HCT116 (cell line): ENCODE results near the gene TOM1. TPM values are rescaled to one million over a fixed set of nuclear protein-coding genes. Genes with fewer than 3 reads are reported as not detected.

Source experiments
- ATAC-seq: fragments of 200-7000 bp; cut with Tn5 transposase; 2 replicates; pipeline ENCODE4 v1.9.1; 2020; ENCODE audit warnings: mild to moderate bottlenecking, moderate library complexity
- BruUV-seq: library from RNA; stranded (reverse); fragments of 400-500 nt; replicated peaks from 2 replicates; lab custom pipeline; 2021; lab: Mats Ljungman, UMichigan
- CTCF ChIA-PET: fragments of 300-600 bp; sonication (Branson Sonifier 250); formaldehyde crosslinking; loops from one replicate; lab custom pipeline; 2021; ENCODE audit warnings: antibody characterized with exemption; lab: Charles Lee
- POLR2A ChIA-PET: fragments of 300-600, 350-600 bp; sonication (Branson Sonifier 250); formaldehyde crosslinking; loops from one replicate; lab custom pipeline; 2021; ENCODE audit warnings: antibody characterized with exemption; lab: Charles Lee
- RAD21 ChIA-PET, 2 experiments: fragments of 300-600 bp; sonication (Branson Sonifier 250); formaldehyde crosslinking; loops; one replicate each; lab custom pipeline; 2023; ENCODE audit warnings: low total read pairs in 2 of 2; ENCODE audit not compliant: uncharacterized antibody in 2 of 2, unreplicated experiment in 2 of 2, low non-redundant PET in 1 of 2; lab: Charles Lee
- DNase-seq: peaks from one replicate; pipeline ENCODE4 v3.0.0-alpha.2; 2010; ENCODE audit warnings: low read depth, low spot score
- H2AFZ ChIP-seq: fragments of 200-600 bp; shearing (Covaris generic), sonication (generic); 2 replicates; pipeline ENCODE4 v1.6.1; 2017; ENCODE audit warnings: low read depth, mixed run types, mixed read lengths, antibody characterized with exemption, low read length; ENCODE audit not compliant: poor library complexity, severe bottlenecking
- H3K27ac ChIP-seq: 2 replicates; pipeline ENCODE4 v1.5.1; 2012; ENCODE audit warnings: low read depth, low read length
- H3K27me3 ChIP-seq: fragments of 200-600 bp; sonication (generic); 2 replicates; pipeline ENCODE4 v1.6.1; 2016; ENCODE audit warnings: mixed run types, low read length, mixed read lengths; ENCODE audit not compliant: insufficient read depth
- H3K36me3 ChIP-seq, 2 experiments: fragments of 200-500 bp in 1 of 2; fragments of 200-600 bp in 1 of 2; sonication (Bioruptor generic) in 1 of 2; sonication (generic) in 1 of 2; 2 replicates each; pipeline versions ENCODE4 v1.5.1 to v1.6.1; 2014 to 2016; ENCODE audit warnings: low read length in 2 of 2, inconsistent platforms in 1 of 2, mixed read lengths in 1 of 2, mixed run types in 1 of 2; ENCODE audit not compliant: insufficient read depth in 2 of 2, control insufficient read depth in 1 of 2
- H3K4me1 ChIP-seq, 2 experiments: fragments of 200-600 bp in 1 of 2; sonication (generic) in 1 of 2; 2 replicates each; pipeline versions ENCODE4 v1.5.1 to v1.6.1; 2012 to 2017; ENCODE audit warnings: low read length in 2 of 2, inconsistent platforms in 1 of 2, mild to moderate bottlenecking in 1 of 2, mixed read lengths in 1 of 2, mixed run types in 1 of 2, moderate library complexity in 1 of 2; ENCODE audit not compliant: insufficient read depth in 2 of 2, control insufficient read depth in 1 of 2
- H3K4me2 ChIP-seq: fragments of 200-600 bp; sonication (generic); 2 replicates; pipeline ENCODE4 v1.6.1; 2017; ENCODE audit warnings: mixed run types, low read length, mixed read lengths
- H3K4me3 ChIP-seq, 2 experiments: fragments of 200-600 bp in 1 of 2; sonication (generic) in 1 of 2; replicated peaks in 1 of 2; 2 replicates each; pipeline ENCODE4 v1.5.1; 2011 to 2016; ENCODE audit warnings: low read length in 2 of 2, control low read depth in 1 of 2, low read depth in 1 of 2, mild to moderate bottlenecking in 1 of 2, mixed read lengths in 1 of 2, mixed run types in 1 of 2
- H3K79me2 ChIP-seq: fragments of 200-600 bp; sonication (generic); 2 replicates; pipeline ENCODE4 v1.6.1; 2017; ENCODE audit warnings: mild to moderate bottlenecking, mixed run types, low read length, moderate library complexity, mixed read lengths; ENCODE audit not compliant: insufficient read depth
- H3K9ac ChIP-seq: fragments of 200-600 bp; sonication (generic); 2 replicates; pipeline ENCODE4 v1.6.1; 2016; ENCODE audit warnings: low read length, mixed read lengths
- H3K9me2 ChIP-seq: fragments of 200-600 bp; sonication (generic), shearing (Covaris generic); 2 replicates; pipeline ENCODE4 v1.6.1; 2017; ENCODE audit warnings: mixed run types, mild to moderate bottlenecking, moderate library complexity; ENCODE audit not compliant: insufficient read depth
- H3K9me3 ChIP-seq, 2 experiments: fragments of 200-500 bp in 1 of 2; fragments of 200-600 bp in 1 of 2; sonication (Bioruptor generic) in 1 of 2; sonication (generic) in 1 of 2; 2 replicates each; pipeline ENCODE4 v1.6.1; 2014 to 2017; ENCODE audit warnings: low read length in 2 of 2, mixed read lengths in 2 of 2, inconsistent platforms in 1 of 2, low read depth in 1 of 2, mild to moderate bottlenecking in 1 of 2, mixed run types in 1 of 2, moderate library complexity in 1 of 2; ENCODE audit not compliant: control insufficient read depth in 1 of 2, insufficient read depth in 1 of 2
- H4K20me1 ChIP-seq: fragments of 200-600 bp; sonication (generic), shearing (Covaris generic); 2 replicates; pipeline ENCODE4 v1.6.1; 2017; ENCODE audit warnings: mixed run types, mild to moderate bottlenecking, moderate library complexity; ENCODE audit not compliant: insufficient read depth
- CBX3 ChIP-seq: IDR thresholded peaks from 2 replicates; pipeline ENCODE4 v1.6.1; 2012; ENCODE audit warnings: low read depth
- EGR1 ChIP-seq: IDR thresholded peaks from 2 replicates; pipeline ENCODE4 v1.6.1; 2012; ENCODE audit warnings: low read depth
- ELF1 ChIP-seq: IDR thresholded peaks from 2 replicates; pipeline ENCODE4 v1.6.1; 2012; ENCODE audit warnings: low read depth, borderline replicate concordance
- EZH2 ChIP-seq: fragments of 200-600 bp; sonication (generic); IDR thresholded peaks from 2 replicates; pipeline ENCODE4 v1.6.1; 2017; ENCODE audit warnings: antibody characterized with exemption, mixed run types
- EZH2phosphoT487 ChIP-seq: fragments of 200-600 bp; IDR thresholded peaks from 2 replicates; pipeline ENCODE4 v1.6.1; 2018; ENCODE audit warnings: antibody characterized with exemption, borderline replicate concordance
- FOSL1 ChIP-seq: IDR thresholded peaks from 2 replicates; pipeline ENCODE4 v1.6.1; 2012; ENCODE audit warnings: low read depth
- POLR2A ChIP-seq: IDR thresholded peaks from 2 replicates; pipeline ENCODE4 v1.7.0; 2011; ENCODE audit warnings: borderline replicate concordance; ENCODE audit not compliant: insufficient read depth, insufficient read length; ENCODE audit errors: extremely low read depth
- POLR2AphosphoS5 ChIP-seq: IDR thresholded peaks from 2 replicates; pipeline ENCODE4 v1.6.1; 2011; ENCODE audit warnings: mild to moderate bottlenecking, low read depth, low read length, moderate library complexity
- SIN3A ChIP-seq: IDR thresholded peaks from 2 replicates; pipeline ENCODE4 v1.6.1; 2012; ENCODE audit warnings: low read depth
- SP1 ChIP-seq: IDR thresholded peaks from 2 replicates; pipeline ENCODE4 v1.6.1; 2012; ENCODE audit warnings: low read depth
- SRF ChIP-seq: IDR thresholded peaks from 2 replicates; pipeline ENCODE4 v1.6.1; 2012; ENCODE audit warnings: low read depth
- TCF7L2 ChIP-seq: IDR thresholded peaks from 2 replicates; pipeline ENCODE4 v1.7.0; 2011; ENCODE audit warnings: borderline replicate concordance, inconsistent platforms; ENCODE audit not compliant: insufficient read depth, insufficient read length; ENCODE audit errors: extremely low read depth
- YY1 ChIP-seq: IDR thresholded peaks from 2 replicates; pipeline ENCODE4 v1.6.1; 2011; ENCODE audit warnings: low read length, low read depth, moderate library complexity, mild to moderate bottlenecking; ENCODE audit not compliant: insufficient replicate concordance; ENCODE audit errors: extremely low read depth
- ZFX ChIP-seq: fragments of 450-650 bp; IDR thresholded peaks from 2 replicates; pipeline ENCODE4 v1.6.1; 2017
- intact Hi-C: fragments of 100-400 bp; cut with micrococcal nuclease; formaldehyde crosslinking; loops from 2 replicates; pipeline ENCODE4 v1.10.0; 2022
- total RNA-seq: library from RNA; stranded (reverse); gene quantifications from one replicate; pipeline ENCODE4 v1.2.1, GENCODE V29; 2021; ENCODE audit not compliant: unreplicated experiment
- TF ChIP-seq, protein P1 (sequence below): IDR thresholded peaks from 2 replicates; pipeline ENCODE4 v1.6.1; 2012
- TF ChIP-seq, protein P2 (sequence below): IDR thresholded peaks from 2 replicates; pipeline ENCODE4 v1.6.1; 2011; ENCODE audit warnings: mild to moderate bottlenecking, low read length, moderate library complexity; ENCODE audit not compliant: insufficient replicate concordance; ENCODE audit errors: extremely low read depth
- TF ChIP-seq, protein P3 (sequence below): IDR thresholded peaks from 2 replicates; pipeline ENCODE4 v1.6.1; 2012
- TF ChIP-seq, protein P4 (sequence below): IDR thresholded peaks from 2 replicates; pipeline ENCODE4 v1.6.1; 2012; ENCODE audit warnings: low read depth
- TF ChIP-seq, protein P5 (sequence below), 3 experiments: fragments of 200-600 bp in 1 of 3; sonication (generic) in 1 of 3; IDR thresholded peaks in 2 of 3; conservative IDR thresholded peaks in 1 of 3; 2 replicates each; pipeline ENCODE4 v1.5.1; 2012 to 2017; ENCODE audit warnings: low read depth in 2 of 3, low read length in 2 of 3, antibody characterized with exemption in 1 of 3, borderline replicate concordance in 1 of 3, control low read depth in 1 of 3, mild to moderate bottlenecking in 1 of 3, mixed read lengths in 1 of 3, mixed run types in 1 of 3, moderate library complexity in 1 of 3; ENCODE audit not compliant: insufficient read depth in 1 of 3

TOM1 gene
- total RNA-seq, 1 experiment from 2014 or later = 18.0 TPM

DNA sequence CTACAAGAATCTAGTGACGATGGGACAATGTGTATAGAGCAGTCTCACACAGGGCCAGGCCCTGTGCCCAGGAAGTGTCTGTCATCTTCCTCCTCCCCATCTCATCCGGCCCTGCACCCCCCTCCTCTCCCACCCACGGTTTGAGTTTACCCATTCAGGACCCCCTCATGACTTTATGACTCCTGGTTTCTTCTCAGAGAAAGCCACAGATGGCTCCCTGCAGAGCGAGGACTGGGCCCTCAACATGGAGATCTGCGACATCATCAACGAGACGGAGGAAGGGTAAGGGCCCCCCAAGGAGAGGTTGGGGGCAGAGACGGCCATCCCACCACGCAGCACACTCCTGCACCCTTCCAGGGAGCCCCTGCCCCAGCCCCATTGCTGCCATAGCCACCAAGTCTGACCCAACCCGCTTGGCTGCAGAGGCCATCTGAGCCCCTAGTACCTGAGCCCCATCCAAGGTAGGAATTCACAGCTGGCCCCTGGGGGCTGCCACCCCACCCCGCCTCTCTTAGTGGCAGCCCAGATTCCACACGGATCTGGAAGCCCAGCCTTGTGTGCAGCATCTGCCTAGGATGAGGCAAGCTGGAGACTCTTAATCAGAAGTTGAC, 18.1 kb downstream of the TOM1 start:
- Histone ChIP-seq H3K4me1 (peaks cover 8 to 21% of the 10 kb centered on the region in 2 experiments), H3K9me3 (no peaks in the 10 kb centered on the region), H2AFZ (no peak overlapping the region), H3K4me2 (no peak overlapping the region), H3K27me3 (no peaks in the 10 kb centered on the region), H3K27ac (no peak overlapping the region), H3K4me3 (no peak overlapping the region), H4K20me1 (no peaks in the 10 kb centered on the region), H3K36me3 (no peaks in the 10 kb centered on the region; a peak in 1 of 4 replicates), H3K79me2 (no peaks in the 10 kb centered on the region), H3K9me2 (no peaks in the 10 kb centered on the region), H3K9ac (no peak overlapping the region)
- BruUV-seq = no TSS peak
- TF ChIP-seq EZH2phosphoT487 (no peak), TCF7L2 (no peak), ELF1 (no peak), SP1 (no peak), CBX3 (no peak), EZH2 (no peak), FOSL1 (no peak), POLR2AphosphoS5 (no peak), SRF (no peak), YY1 (no peak), EGR1 (no peak), POLR2A (no peak), SIN3A (no peak), ZFX (no peak)
- TF ChIP-seq, protein P1, sequence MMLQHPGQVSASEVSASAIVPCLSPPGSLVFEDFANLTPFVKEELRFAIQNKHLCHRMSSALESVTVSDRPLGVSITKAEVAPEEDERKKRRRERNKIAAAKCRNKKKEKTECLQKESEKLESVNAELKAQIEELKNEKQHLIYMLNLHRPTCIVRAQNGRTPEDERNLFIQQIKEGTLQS = no peak
- TF ChIP-seq, protein P2, sequence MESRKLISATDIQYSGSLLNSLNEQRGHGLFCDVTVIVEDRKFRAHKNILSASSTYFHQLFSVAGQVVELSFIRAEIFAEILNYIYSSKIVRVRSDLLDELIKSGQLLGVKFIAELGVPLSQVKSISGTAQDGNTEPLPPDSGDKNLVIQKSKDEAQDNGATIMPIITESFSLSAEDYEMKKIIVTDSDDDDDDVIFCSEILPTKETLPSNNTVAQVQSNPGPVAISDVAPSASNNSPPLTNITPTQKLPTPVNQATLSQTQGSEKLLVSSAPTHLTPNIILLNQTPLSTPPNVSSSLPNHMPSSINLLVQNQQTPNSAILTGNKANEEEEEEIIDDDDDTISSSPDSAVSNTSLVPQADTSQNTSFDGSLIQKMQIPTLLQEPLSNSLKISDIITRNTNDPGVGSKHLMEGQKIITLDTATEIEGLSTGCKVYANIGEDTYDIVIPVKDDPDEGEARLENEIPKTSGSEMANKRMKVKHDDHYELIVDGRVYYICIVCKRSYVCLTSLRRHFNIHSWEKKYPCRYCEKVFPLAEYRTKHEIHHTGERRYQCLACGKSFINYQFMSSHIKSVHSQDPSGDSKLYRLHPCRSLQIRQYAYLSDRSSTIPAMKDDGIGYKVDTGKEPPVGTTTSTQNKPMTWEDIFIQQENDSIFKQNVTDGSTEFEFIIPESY = no peak
- TF ChIP-seq, protein P3, sequence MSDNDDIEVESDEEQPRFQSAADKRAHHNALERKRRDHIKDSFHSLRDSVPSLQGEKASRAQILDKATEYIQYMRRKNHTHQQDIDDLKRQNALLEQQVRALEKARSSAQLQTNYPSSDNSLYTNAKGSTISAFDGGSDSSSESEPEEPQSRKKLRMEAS = no peak
- TF ChIP-seq, protein P4, sequence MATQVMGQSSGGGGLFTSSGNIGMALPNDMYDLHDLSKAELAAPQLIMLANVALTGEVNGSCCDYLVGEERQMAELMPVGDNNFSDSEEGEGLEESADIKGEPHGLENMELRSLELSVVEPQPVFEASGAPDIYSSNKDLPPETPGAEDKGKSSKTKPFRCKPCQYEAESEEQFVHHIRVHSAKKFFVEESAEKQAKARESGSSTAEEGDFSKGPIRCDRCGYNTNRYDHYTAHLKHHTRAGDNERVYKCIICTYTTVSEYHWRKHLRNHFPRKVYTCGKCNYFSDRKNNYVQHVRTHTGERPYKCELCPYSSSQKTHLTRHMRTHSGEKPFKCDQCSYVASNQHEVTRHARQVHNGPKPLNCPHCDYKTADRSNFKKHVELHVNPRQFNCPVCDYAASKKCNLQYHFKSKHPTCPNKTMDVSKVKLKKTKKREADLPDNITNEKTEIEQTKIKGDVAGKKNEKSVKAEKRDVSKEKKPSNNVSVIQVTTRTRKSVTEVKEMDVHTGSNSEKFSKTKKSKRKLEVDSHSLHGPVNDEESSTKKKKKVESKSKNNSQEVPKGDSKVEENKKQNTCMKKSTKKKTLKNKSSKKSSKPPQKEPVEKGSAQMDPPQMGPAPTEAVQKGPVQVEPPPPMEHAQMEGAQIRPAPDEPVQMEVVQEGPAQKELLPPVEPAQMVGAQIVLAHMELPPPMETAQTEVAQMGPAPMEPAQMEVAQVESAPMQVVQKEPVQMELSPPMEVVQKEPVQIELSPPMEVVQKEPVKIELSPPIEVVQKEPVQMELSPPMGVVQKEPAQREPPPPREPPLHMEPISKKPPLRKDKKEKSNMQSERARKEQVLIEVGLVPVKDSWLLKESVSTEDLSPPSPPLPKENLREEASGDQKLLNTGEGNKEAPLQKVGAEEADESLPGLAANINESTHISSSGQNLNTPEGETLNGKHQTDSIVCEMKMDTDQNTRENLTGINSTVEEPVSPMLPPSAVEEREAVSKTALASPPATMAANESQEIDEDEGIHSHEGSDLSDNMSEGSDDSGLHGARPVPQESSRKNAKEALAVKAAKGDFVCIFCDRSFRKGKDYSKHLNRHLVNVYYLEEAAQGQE = no peak
- TF ChIP-seq, protein P5, sequence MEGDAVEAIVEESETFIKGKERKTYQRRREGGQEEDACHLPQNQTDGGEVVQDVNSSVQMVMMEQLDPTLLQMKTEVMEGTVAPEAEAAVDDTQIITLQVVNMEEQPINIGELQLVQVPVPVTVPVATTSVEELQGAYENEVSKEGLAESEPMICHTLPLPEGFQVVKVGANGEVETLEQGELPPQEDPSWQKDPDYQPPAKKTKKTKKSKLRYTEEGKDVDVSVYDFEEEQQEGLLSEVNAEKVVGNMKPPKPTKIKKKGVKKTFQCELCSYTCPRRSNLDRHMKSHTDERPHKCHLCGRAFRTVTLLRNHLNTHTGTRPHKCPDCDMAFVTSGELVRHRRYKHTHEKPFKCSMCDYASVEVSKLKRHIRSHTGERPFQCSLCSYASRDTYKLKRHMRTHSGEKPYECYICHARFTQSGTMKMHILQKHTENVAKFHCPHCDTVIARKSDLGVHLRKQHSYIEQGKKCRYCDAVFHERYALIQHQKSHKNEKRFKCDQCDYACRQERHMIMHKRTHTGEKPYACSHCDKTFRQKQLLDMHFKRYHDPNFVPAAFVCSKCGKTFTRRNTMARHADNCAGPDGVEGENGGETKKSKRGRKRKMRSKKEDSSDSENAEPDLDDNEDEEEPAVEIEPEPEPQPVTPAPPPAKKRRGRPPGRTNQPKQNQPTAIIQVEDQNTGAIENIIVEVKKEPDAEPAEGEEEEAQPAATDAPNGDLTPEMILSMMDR (IDR thresholded peaks at IDR 0.05 in 2 of 3, conservative IDR thresholded peaks at IDR 0.05 in 1 of 3; ENCODE audit: borderline replicate concordance in 1 of 3, insufficient read depth in 1 of 3, low read depth in 2 of 3, low read length in 2 of 3) = no peak
- intact Hi-C loops = no loop called here
- ATAC-seq (no peak), DNase-seq (no peak)
- ChIA-PET RAD21 (no interaction called here), CTCF (no interaction called here), POLR2A (no interaction called here)
